ENCODE data around the gene SGTB. TPM values are rescaled to one million over a fixed set of nuclear protein-coding genes. Genes with fewer than 3 reads are reported as not detected.

Gene SGTB
- total RNA-seq, 1 experiment from 2014 or later = 13.0 TPM

DNA sequence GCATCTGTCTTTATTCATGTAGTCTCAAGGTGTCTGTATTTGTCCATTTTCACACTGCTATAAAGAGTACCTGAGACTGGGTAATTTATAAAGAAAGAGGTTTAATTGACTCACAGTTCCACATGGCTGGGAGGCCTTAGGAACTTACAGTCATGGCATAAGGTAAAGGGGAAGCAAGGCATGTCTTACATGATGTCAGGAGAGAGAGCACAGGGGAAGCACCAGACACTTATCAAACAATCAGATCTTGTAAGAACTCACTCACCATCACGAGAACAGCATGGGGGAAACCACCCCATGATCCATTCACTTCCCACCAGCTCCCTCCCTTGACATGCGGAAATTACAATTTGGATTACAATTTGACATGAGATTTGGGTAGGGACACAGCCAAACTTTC, 44.3 kb upstream of the SGTB start:
- H3K27me3 ChIP-seq (replicated peaks; ENCODE audit: control insufficient read depth, insufficient read depth, low read length) = no peaks in the 10 kb centered on the region
- ChIA-PET POLR2A (no interaction called here), CTCF (no interaction called here)
- H3K4me3 ChIP-seq (ENCODE audit: low read depth, low read length) = no peak overlapping the region
- intact Hi-C loops (cut with micrococcal nuclease; ENCODE audit: unreplicated experiment) = no loop called here
- Mint-ChIP-seq H3K36me3 (ENCODE audit: insufficient read depth, unreplicated experiment) (peaks cover 21% of the 10 kb centered on the region), H3K4me3 (ENCODE audit: unreplicated experiment) (no peak overlapping the region), H3K27me3 (ENCODE audit: insufficient read depth, unreplicated experiment) (no peaks in the 10 kb centered on the region), H3K27ac (ENCODE audit: unreplicated experiment) (no peak overlapping the region), H3K9me3 (ENCODE audit: unreplicated experiment) (peaks cover 12% of the 10 kb centered on the region), H3K4me1 (ENCODE audit: low read depth, unreplicated experiment) (no peaks in the 10 kb centered on the region)
- BruUV-seq (replicated peaks) = no TSS peak
- no peaks in the 10 kb centered on the region for H3K9me3 ChIP-seq
- TF ChIP-seq, protein P1, sequence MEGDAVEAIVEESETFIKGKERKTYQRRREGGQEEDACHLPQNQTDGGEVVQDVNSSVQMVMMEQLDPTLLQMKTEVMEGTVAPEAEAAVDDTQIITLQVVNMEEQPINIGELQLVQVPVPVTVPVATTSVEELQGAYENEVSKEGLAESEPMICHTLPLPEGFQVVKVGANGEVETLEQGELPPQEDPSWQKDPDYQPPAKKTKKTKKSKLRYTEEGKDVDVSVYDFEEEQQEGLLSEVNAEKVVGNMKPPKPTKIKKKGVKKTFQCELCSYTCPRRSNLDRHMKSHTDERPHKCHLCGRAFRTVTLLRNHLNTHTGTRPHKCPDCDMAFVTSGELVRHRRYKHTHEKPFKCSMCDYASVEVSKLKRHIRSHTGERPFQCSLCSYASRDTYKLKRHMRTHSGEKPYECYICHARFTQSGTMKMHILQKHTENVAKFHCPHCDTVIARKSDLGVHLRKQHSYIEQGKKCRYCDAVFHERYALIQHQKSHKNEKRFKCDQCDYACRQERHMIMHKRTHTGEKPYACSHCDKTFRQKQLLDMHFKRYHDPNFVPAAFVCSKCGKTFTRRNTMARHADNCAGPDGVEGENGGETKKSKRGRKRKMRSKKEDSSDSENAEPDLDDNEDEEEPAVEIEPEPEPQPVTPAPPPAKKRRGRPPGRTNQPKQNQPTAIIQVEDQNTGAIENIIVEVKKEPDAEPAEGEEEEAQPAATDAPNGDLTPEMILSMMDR (IDR thresholded peaks at IDR 0.05; ENCODE audit: insufficient read depth in 1 of 2, low read depth in 1 of 2, low read length in 1 of 2, severe bottlenecking in 1 of 2, unreplicated experiment in 1 of 2) = no peak
- no peaks in the 10 kb centered on the region for H3K4me1 ChIP-seq
- no peak for DNase-seq
- no peaks in the 10 kb centered on the region; the same call in 1 of the 2 replicates for H3K36me3 ChIP-seq (ENCODE audit: control insufficient read depth, insufficient read depth, low read length)

DNA sequence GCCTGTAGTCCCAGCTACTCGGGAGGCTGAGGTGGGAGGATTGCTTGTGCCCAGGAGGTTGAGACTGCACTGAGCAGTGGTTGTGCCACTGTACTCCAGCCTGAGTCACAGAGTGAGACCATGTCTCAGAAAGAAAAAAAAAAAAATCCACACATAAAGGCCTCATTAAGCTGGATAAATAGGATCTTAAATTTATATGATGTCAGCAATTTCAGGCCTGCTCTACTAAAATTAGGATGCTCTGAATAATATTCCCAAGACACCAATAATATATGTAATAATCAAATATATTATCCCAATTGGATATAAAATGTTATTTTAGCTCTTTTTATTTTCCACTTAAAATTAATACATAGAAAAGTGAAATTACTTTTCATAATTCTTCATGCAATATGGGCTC, 43.7 kb upstream of the SGTB start:
- H3K9me3 Mint-ChIP-seq (ENCODE audit: unreplicated experiment) = peaks cover 12% of the 10 kb centered on the region
- no TSS peak for BruUV-seq (replicated peaks)
- Histone ChIP-seq H3K27me3 (replicated peaks; ENCODE audit: control insufficient read depth, insufficient read depth, low read length) (no peaks in the 10 kb centered on the region), H3K4me3 (ENCODE audit: low read depth, low read length) (no peak overlapping the region), H3K4me1 (no peaks in the 10 kb centered on the region), H3K36me3 (ENCODE audit: control insufficient read depth, insufficient read depth, low read length) (no peaks in the 10 kb centered on the region; the same call in 1 of the 2 replicates), H3K9me3 (no peaks in the 10 kb centered on the region)
- H3K27me3 Mint-ChIP-seq (ENCODE audit: insufficient read depth, unreplicated experiment) = no peaks in the 10 kb centered on the region
- TF ChIP-seq, protein P1 (IDR thresholded peaks at IDR 0.05; ENCODE audit: insufficient read depth in 1 of 2, low read depth in 1 of 2, low read length in 1 of 2, severe bottlenecking in 1 of 2, unreplicated experiment in 1 of 2) = no peak
- no peak overlapping the region for H3K27ac Mint-ChIP-seq (ENCODE audit: unreplicated experiment)
- H3K4me3 Mint-ChIP-seq (ENCODE audit: unreplicated experiment) = no peak overlapping the region
- intact Hi-C loops (cut with micrococcal nuclease; ENCODE audit: unreplicated experiment) = no loop called here
- DNase-seq = no peak
- peaks cover 21% of the 10 kb centered on the region for H3K36me3 Mint-ChIP-seq (ENCODE audit: insufficient read depth, unreplicated experiment)
- H3K4me1 Mint-ChIP-seq (ENCODE audit: low read depth, unreplicated experiment) = no peaks in the 10 kb centered on the region
- POLR2A ChIA-PET = no interaction called here
- CTCF ChIA-PET = no interaction called here

DNA sequence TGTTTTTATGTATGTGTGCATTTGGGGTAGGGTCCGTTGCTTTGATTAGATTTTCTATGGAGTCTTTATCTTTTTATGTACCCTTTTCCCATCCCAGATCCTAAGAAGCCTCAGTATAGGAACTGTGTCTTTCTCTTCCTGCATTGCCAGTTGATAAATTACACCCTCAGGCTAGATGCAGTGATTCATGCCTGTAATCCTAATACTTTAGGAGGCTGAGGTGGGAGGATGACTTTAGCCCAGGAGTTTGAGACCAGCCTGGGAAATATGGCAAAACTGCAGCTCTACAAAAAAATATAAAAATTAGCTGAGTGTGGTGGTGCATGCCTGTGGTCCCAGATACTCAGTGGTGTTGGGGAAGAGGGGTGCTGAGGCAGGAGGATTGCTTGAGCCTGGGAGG, 40.3 kb upstream of the SGTB start:
- H3K27me3 Mint-ChIP-seq (ENCODE audit: insufficient read depth, unreplicated experiment) = no peaks in the 10 kb centered on the region
- peaks cover 21% of the 10 kb centered on the region for H3K36me3 Mint-ChIP-seq (ENCODE audit: insufficient read depth, unreplicated experiment)

More for the DNA sequence above, 40.3 kb upstream of the SGTB start:
- Mint-ChIP-seq H3K4me3 (ENCODE audit: unreplicated experiment) (no peak overlapping the region), H3K4me1 (ENCODE audit: low read depth, unreplicated experiment) (no peaks in the 10 kb centered on the region), H3K27ac (ENCODE audit: unreplicated experiment) (no peak overlapping the region), H3K9me3 (ENCODE audit: unreplicated experiment) (peaks cover 12% of the 10 kb centered on the region)
- no peak for DNase-seq
- TF ChIP-seq, protein P1 (IDR thresholded peaks at IDR 0.05; ENCODE audit: insufficient read depth in 1 of 2, low read depth in 1 of 2, low read length in 1 of 2, severe bottlenecking in 1 of 2, unreplicated experiment in 1 of 2) = no peak
- Histone ChIP-seq H3K4me1 (no peaks in the 10 kb centered on the region), H3K9me3 (no peaks in the 10 kb centered on the region), H3K4me3 (ENCODE audit: low read depth, low read length) (no peak overlapping the region), H3K36me3 (ENCODE audit: control insufficient read depth, insufficient read depth, low read length) (peaks cover 3% of the 10 kb centered on the region), H3K27me3 (replicated peaks; ENCODE audit: control insufficient read depth, insufficient read depth, low read length) (no peaks in the 10 kb centered on the region)
- BruUV-seq (replicated peaks) = no TSS peak
- CTCF ChIA-PET = no interaction called here
- intact Hi-C loops (cut with micrococcal nuclease; ENCODE audit: unreplicated experiment) = no loop called here
- POLR2A ChIA-PET = interaction anchor here (0.7 kb wide), 1 partner anchor 383 kb away, joined by 3 read pairs; no protein-coding TSS in a partner anchor
